NCI-H128 (cell line): ENCODE data around the gene PIP4K2C.
"Not testable (repeated sequence)": the region's sequence is repeated elsewhere in the genome, so short reads cannot be mapped to it uniquely, and the experiment has no call there.

ENCODE experiments used
- DNase-seq: peaks from one replicate; lab custom pipeline; 2025; ENCODE audit not compliant: unreplicated experiment; lab: John Stamatoyannopoulos, UW

Gene PIP4K2C

GRCh38 chr12:57584050-57584449, 6.9 kb upstream of the PIP4K2C start:
- no peak for DNase-seq

DNA sequence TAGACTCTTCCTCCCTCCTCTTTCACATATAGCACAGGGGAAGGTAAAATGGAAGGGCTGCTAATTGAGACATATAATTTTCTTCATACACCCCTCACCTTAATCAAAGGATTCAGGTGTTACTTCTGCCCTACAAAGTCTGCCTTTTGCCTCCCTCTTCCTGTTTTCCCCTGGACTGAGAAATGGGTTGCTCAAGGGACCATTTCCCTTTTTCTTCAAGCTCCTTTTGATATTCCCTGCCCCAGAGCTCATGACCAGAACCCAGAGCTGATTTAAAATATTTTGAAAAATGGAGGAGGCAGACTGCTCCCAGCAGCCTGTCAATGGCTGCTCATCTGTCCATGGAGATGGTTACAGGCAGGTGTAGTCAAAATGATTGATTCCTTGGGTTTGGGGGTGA, 6.3 kb upstream of the PIP4K2C start:
- no peak for DNase-seq

DNA sequence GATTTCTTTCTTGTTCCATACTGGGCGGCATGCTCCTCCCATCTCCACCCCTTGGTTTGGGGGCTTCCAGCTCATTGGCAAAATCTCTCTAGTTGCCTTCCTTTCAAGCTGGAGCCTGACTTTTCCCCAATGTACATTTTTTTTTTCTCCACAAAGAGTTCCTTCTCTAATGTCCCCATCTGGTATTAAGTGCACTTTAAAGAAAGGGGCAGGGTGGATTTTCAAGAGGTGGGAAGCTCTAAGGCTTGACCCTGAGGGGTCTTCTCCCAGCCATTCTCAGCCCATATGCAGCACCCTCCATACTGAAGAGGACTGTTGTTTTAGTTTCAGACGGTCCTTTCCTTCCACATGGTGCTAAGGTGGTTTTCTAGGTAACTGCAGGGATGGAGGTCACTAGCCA, 5.8 kb upstream of the PIP4K2C start:
- DNase-seq, result no peak

GRCh38 chr12:57586128-57586527, 4.9 kb upstream of the PIP4K2C start:
- DNase-seq, result no peak

DNA sequence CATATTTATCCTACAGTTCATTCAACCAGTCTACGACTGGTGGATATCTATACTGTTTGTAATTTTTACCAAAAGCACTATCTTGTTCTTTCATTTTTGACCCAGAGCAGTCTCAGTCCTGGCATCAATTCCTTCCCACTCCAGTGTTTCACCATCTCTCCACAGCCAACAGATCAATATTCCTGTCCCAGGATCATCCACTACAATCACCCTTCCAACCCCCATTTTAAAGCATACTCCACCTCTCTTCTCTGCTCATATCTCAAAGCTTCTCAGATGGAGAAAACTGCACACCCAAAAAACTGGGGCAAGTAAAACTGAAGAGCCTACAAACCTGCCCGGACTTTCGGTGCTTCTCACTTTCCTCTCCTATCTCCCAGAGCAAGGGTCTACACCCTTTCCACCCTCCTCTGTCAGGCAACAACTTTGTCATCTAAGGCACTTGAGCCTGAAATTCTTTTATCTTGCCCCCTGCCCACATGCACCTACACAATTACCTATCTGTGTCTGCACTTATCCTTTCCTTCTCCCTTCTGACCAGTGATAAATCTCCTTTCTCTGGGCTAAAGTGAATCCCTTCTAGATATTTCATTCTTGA, 4.1 kb upstream of the PIP4K2C start:
- DNase-seq, result no peak

DNA sequence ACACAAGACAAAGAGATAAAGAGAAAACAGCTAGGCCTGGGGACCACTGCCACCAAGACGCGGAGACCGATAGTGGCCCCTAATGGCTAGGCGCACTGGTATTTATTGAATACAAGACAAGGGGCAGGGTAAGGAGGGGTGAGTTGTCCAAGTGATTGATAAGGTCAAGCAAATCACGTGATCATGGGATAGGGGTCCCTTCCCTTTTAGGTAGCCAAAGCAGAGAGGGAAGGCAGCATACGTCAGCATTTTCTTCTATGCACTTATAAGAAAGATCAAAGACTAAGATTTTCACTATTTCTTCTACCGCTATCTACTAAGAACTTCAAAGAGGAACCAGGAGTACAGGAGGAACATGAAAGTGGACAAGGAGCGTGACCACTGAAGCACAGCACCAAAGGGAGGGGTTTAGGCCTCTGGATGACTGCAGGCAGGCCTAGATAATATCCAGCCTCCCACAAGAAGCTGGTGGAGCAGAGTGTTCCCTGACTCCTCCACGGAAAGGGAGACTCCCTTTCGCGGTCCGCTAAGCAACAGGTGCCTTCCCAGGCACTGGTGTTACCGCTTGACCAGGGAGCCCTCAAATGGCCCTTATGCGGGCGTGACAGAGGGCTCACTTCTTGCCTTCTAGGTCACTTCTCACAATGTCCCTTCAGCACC, 1.9 kb upstream of the PIP4K2C start:
- DNase-seq, result not testable (repeated sequence)

GRCh38 chr12:57590479-57590863, 521 bp upstream of the PIP4K2C start:
- DNase-seq, result no peak

DNA sequence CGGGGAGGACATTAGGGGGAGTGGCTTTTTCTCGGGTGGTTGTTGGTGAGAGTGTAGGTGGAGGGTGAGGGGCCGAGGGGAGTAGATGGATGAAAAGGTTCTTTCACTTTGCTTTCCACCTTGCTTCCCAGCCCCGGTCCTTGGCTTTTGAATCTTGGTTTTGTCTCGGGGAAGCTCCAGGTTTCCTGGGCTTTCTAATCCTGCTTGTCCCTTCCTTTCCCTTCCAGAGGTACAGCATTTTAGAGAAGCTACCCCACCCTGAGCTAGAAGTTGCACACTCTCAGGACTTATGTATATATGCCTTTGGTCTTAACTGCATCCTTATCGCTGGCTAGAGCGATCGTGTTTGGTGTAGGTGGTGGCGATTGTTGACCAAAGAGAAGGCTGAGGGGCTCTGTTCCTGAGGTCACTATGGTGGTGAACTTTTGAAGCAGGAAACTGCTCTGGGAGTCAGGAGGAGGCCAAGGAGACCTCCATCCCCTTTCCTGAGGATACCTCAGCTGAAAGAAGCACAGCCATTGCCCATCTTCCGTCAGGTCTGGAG, 862 bp downstream of the PIP4K2C start:
- DNase-seq, result no peak

DNA sequence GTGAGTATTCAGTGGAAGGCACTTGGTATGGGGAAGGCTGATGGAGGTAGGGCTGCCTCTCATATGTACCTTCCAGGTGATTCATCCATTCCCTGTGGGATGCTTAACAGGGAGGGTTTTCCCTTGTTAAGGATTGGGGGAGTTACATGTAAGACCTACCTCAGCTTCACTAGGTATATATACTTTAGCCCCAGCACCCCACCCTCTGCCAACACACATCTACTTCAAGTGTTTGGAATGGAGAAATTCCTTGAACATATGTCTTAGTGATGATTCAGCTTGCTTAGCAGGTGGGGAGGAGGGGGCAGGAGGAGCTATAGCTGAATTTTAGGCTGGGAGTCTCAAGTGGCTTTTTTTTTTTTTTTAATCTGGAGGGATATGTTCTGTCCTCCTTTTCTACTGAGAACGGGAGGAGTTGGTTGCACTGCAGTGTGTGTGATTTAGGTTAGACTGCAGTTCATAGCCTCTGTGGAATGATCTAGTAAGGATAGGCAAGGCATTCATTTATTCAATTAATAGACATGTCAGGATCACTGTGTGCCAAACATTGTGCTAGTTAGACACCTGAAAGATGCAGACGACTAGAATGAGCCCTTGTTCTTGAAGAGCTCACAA, 1.7 kb downstream of the PIP4K2C start:
- no peak for DNase-seq

- no peak for DNase-seq
These were observed 2.2 kb downstream of the PIP4K2C start for GRCh38 chr12:57593187-57593586.

GRCh38 chr12:57600395-57600794, 9.4 kb downstream of the PIP4K2C start:
- DNase-seq, result no peak

- no peak for DNase-seq
These were observed 11.6 kb downstream of the PIP4K2C start for GRCh38 chr12:57602544-57602943.

DNA sequence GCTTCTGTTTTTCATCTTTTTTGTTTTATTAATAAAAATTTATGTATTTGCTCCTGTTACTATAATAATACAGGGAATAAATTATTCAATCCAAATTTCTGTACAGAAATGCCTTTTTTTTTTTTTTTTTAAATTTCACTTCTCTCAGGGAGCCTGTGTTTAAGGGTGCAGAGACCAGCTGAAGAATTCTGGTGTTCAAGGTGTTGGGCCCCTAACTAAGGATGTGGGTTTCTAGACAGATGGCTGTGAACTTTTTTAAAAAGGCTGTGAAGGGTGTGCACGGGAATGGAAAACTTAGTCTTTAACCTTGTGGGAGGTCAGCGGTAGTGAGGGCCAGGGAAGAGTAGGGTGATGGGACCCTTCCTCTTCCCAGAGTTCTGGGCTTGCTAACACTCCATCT, 12.3 kb downstream of the PIP4K2C start:
- no peak for DNase-seq

GRCh38 chr12:57603815-57604453, 12.9 kb downstream of the PIP4K2C start:
- DNase-seq, result no peak

DNA sequence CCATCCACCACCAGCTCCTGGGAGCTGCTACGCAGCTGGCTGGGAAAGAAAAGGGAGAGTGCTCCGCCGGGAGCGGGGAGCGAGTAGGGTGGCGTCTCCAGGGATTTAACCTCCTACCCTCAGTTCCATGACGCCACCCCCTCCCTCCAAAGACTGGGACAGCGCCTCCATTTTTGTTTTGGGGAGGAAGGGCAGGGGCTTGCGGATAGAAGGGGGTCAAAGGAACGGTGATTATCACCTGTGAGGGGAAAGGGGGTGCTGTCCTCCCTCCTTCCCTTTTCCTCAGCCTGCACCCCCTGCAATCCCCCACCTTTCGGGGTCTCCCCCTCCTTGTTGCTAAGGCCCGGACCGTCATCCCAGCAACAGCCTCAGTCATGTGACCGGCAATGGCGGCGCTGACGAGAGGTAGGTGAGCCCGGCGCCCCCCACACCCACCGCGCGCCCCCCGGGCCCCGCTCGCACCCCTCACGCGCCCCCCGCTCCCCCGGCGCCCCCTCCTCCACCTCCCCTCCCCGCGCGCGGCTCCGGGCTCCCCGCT, 13.5 kb downstream of the PIP4K2C start, which contains the start of gene DTX3:
Gene DTX3 (plus strand): TSS at position 371 of the 538 bp plus-strand sequence. CDS start 1,694 bp downstream, outside the sequence.
- no peak for DNase-seq

DNA sequence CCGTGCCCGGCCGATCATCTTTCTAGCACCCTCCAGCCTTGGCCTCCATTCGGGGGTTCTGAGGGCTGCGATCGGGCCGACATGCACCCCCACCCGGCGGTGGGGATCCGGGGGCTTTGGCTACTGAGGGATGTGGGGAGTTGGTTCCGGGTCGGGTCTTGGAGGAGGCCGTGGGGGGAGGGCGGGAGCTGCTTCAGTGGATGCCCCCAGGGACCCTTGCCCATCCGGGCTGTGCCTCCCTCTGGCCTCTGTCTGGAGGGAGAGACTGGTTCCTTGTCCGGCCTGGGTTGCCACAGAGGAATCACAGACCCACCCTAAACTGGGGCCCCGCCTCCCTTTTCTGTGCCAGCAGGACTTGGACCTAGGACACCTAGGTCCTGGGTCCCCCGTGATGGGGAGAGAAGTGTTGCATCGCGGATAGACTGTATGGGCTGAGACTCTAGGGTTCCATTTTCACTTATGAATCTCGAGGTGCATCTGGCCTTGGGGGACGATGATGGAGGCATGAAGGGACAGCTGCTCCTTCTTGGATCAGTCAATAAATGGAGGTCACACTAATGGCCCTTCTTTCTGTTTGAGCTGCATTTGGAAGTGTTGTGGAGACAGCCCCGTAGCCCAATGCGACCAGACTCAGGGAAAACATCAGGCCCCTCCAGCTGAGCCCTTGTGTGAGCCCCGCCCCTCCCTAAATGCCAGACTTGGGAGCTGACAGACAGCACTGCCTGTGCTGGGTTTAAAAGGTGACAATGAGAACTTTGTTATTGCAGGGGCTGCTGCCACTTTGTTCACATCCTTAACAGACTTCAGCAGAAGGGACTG, 14.2 kb downstream of the PIP4K2C start:
- no peak for DNase-seq

DNA sequence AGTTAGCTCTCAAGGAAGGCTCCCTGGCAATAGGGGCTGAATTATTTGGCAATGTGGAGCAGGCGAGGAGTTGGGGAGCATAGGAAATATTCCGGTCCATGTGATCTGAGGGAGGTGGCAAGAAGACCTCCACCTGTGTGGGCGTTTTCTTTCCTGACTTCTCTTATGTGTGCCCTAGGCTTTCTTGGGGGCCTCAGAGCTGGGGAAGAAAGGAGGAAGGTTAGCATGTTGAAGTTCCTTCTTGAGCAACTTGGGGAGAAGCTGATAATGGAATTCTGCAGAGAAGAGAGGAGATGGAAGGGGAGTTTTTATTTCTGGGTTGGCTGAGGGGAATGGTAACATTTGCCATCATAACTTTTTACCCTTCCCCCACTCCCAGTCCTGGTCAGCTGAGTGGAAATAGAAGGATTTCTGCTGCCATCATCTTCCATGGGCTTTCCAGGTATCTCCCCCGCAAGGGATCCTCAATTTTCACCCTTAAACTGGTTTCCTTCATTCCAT, 14.9 kb downstream of the PIP4K2C start:
- no peak for DNase-seq

DNA sequence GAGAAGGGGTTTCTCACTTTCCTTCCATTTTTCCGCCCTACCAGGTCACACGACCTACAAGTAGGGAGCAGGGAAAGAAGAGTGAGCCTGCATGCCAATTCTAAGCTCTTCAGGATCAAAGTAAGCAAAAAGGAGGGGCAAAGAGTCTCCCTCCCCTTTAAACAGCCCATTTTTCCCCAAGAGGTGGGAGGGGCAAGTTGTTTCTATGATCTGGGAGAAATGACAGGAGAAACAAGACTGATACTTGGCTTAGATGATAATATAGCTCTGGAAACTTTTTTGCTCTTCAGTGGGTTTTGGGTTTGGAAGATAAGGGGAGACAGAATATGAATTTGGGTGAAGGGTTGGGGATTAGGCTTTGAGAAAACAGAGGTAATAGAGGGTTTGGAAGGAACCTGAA, 15.4 kb downstream of the PIP4K2C start:
- no peak for DNase-seq

GRCh38 chr12:57606821-57607220, 15.8 kb downstream of the PIP4K2C start:
- DNase-seq, result no peak

DNA sequence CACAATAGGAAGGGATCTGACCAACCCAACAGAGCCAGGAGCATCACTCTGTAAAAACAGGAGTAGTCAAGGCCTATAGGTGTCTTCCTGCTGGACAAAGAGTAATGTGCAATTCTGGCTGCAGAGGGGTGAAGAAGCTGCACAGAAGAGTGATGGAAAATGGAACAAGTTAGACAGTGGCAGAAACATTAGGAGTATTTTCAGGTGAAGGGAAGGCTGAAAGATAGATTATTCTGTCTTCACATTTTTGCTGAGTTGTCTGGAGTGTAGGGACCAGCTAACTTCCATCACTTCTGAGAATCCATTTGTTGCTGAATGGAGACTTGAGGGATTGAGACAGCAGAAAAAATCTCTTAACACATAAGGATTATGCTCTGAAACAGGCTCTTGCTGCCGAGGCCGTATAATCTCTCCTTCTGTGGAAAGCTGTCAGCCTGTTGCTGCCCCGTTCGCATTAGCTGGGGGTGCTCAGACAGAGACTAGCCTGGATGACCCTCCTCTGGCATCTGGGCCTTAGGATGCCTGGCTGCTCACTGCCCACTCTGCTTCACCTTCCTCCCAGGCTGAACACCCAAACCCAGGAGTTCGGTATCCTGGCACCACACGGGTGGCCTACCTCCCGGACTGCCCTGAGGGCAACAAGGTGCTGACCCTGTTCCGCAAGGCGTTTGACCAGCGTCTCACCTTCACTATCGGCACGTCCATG, 17.1 kb downstream of the PIP4K2C start:
- DNase-seq, result no peak
